HepG2 (cell line): Measurements from ENCODE around the gene USE1. TPM values are rescaled to one million over a fixed set of nuclear protein-coding genes. Genes with fewer than 3 reads are reported as not detected.

Source experiments
- ATF3 ChIP-seq: sonication (generic); formaldehyde crosslinking; IDR thresholded peaks from 2 replicates; pipeline ENCODE4 v1.4.0; 2020; ENCODE audit warnings: missing genetic modification reagents
- CSRNP2 ChIP-seq: sonication (generic); formaldehyde crosslinking; conservative IDR thresholded peaks from 2 replicates; pipeline ENCODE4 v1.8.0; 2022; ENCODE audit warnings: low read depth, missing genetic modification reagents
- EEA1 ChIP-seq: sonication (generic); formaldehyde crosslinking; IDR thresholded peaks from 2 replicates; pipeline ENCODE4 v1.5.1; 2020; ENCODE audit warnings: mild to moderate bottlenecking, missing genetic modification reagents, borderline replicate concordance
- FOXC1 ChIP-seq: sonication (generic); formaldehyde crosslinking; IDR thresholded peaks from 2 replicates; pipeline ENCODE4 v1.8.0; 2022; ENCODE audit warnings: mild to moderate bottlenecking, missing genetic modification reagents, borderline replicate concordance
- NPAS2 ChIP-seq: sonication (generic); formaldehyde crosslinking; IDR thresholded peaks from 2 replicates; pipeline ENCODE4 v1.8.0; 2022; ENCODE audit warnings: mild to moderate bottlenecking, missing genetic modification reagents, borderline replicate concordance
- PHF8 ChIP-seq: sonication (generic); formaldehyde crosslinking; IDR thresholded peaks from 2 replicates; pipeline ENCODE4 v1.5.0; 2020; ENCODE audit warnings: missing genetic modification reagents
- POGK ChIP-seq: sonication (generic); formaldehyde crosslinking; conservative IDR thresholded peaks from 2 replicates; pipeline ENCODE4 v1.8.0; 2022; ENCODE audit warnings: mild to moderate bottlenecking, moderate library complexity, missing genetic modification reagents
- ZNF280D ChIP-seq: sonication (generic); formaldehyde crosslinking; IDR thresholded peaks from 2 replicates; pipeline ENCODE4 v1.5.1; 2020; ENCODE audit warnings: mild to moderate bottlenecking, missing genetic modification reagents
- ZNF34 ChIP-seq: sonication (generic); formaldehyde crosslinking; IDR thresholded peaks from 2 replicates; pipeline ENCODE4 v1.4.0; 2020; ENCODE audit warnings: mild to moderate bottlenecking, missing genetic modification reagents, borderline replicate concordance
- ZNF644 ChIP-seq: IDR thresholded peaks from 2 replicates; pipeline ENCODE4 v1.6.1; 2016; ENCODE audit warnings: low read depth
- ZNF7 ChIP-seq: IDR thresholded peaks from 2 replicates; pipeline ENCODE4 v1.6.1; 2016; ENCODE audit warnings: missing biosample characterization, missing genetic modification reagents
- ZNF766 ChIP-seq: sonication (generic); formaldehyde crosslinking; IDR thresholded peaks from 2 replicates; pipeline ENCODE4 v1.5.0; 2020; ENCODE audit warnings: missing genetic modification reagents, borderline replicate concordance
- ZNF776 ChIP-seq: sonication (generic); formaldehyde crosslinking; IDR thresholded peaks from 2 replicates; pipeline ENCODE4 v1.4.0; 2020; ENCODE audit warnings: mild to moderate bottlenecking, missing genetic modification reagents
- polyA plus RNA-seq, 8 experiments: library from polyadenylated mRNA; depleted of rRNA in 3 of 8; stranded (reverse) in 7 of 8; unstranded in 1 of 8; fragments of >200 nt; fragmentation: Illumina TruSeq in 4 of 8; extraction: Trizol in 4 of 8; gene quantifications; 2 replicates each; pipeline versions ENCODE4 v1.2.1 to v1.2.3, GENCODE V29; 2011 to 2016; ENCODE audit warnings: low read depth in 4 of 8, missing spikeins in 1 of 8, mixed read lengths in 1 of 8; ENCODE audit not compliant: insufficient read depth in 1 of 8
- total RNA-seq, 5 experiments: library from RNA; depleted of rRNA; stranded (reverse); fragments of >200 nt; fragmentation: Illumina TruSeq; extraction: Trizol; gene quantifications; 2 replicates each; pipeline ENCODE4 v1.2.3, GENCODE V29; 2016; ENCODE audit warnings: low read depth in 1 of 5
- TF ChIP-seq, protein P1 (sequence below): sonication (generic); formaldehyde crosslinking; IDR thresholded peaks from 2 replicates; pipeline ENCODE4 v1.5.1; 2020; ENCODE audit warnings: missing genetic modification reagents, mild to moderate bottlenecking, borderline replicate concordance
- TF ChIP-seq, protein P2 (sequence below): sonication (generic); formaldehyde crosslinking; IDR thresholded peaks from 2 replicates; pipeline ENCODE4 v1.8.1; 2023; ENCODE audit warnings: mild to moderate bottlenecking, missing genetic modification reagents, borderline replicate concordance
- TF ChIP-seq, protein P3 (sequence below): sonication (generic); formaldehyde crosslinking; conservative IDR thresholded peaks from 2 replicates; pipeline ENCODE4 v1.5.0; 2020; ENCODE audit warnings: missing genetic modification reagents

The USE1 gene
- total and polyA plus RNA-seq, 2 of the 13 experiments (the other 11 are each of a cell fraction or from before 2014, with no cell fraction given), result 9.9 to 17.6 TPM

DNA sequence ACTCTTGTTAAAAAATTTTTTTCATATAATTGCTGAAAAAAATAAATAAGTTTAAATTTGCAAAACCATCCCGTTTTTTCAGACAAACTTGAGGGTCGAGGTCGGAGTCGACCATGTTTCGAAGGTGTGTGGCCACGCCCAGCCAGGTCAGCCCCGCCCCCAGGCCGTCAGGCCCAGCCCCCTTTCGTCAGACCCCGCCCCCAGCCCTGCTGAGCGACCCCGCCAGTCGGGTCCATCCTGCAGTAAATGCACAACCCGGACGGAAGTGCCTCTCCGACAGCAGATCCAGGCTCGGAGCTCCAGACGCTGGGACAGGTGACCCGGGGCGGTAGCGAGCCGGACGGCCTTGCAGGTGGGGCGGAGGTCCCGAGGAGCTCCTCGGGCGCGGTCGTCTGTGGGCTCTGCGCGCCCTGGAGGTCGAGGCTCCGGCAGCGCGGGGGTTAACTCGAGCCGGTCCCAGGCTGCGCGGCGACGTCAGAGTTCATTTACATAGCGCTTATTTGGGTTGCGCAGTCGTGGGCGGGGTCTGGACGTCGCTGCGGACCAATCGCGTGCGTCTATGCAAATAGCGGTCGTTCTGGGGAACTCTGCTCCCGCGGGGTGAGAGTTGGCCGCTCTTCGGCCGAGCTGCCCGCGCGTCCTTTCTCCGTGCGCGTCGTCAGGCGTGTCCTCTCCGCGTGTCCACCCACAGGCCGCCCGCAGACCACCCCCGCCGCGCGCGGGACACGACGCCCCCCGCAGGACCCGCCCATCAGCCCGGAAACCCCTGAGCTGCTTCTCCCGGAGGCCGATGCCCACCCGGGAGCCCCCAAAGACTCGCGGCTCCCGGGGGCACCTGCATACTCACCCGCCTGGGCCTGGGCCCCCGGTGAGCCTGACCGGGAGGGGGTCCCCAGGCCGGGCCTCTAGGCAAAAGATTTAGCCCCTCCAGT is 11.1 kb downstream of the USE1 start, which contains the start of gene OCEL1 (continued):
- TF ChIP-seq, protein P1, sequence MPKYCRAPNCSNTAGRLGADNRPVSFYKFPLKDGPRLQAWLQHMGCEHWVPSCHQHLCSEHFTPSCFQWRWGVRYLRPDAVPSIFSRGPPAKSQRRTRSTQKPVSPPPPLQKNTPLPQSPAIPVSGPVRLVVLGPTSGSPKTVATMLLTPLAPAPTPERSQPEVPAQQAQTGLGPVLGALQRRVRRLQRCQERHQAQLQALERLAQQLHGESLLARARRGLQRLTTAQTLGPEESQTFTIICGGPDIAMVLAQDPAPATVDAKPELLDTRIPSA (CRISPR knock-in tag), result 0 out of 2 replicates have a peak, but pooled peaks have one; percentile 86
- TF ChIP-seq ZNF34 (CRISPR knock-in tag), result no peak
- no peak; the same call in 1 of the 2 replicates for TF ChIP-seq FOXC1 (CRISPR knock-in tag)
- TF ChIP-seq EEA1 (CRISPR knock-in tag), result 0 out of 2 replicates have a peak, but pooled peaks have one; percentile 79
- no peak; the same call in 1 of the 2 replicates for TF ChIP-seq ZNF7
- TF ChIP-seq ATF3 (CRISPR knock-in tag), result 0 out of 2 replicates have a peak, but pooled peaks have one; percentile 12
- 0 out of 2 replicates have a peak, but pooled peaks have one; percentile 55 for TF ChIP-seq NPAS2 (CRISPR knock-in tag)
- TF ChIP-seq ZNF280D (CRISPR knock-in tag), result peak; percentile 54; the same call in 1 of the 2 replicates
- TF ChIP-seq POGK (CRISPR knock-in tag), result peak; percentile 68; the same call in 1 of the 2 replicates
- peak; percentile 83; the same call in 1 of the 2 replicates for TF ChIP-seq ZNF766 (CRISPR knock-in tag)
- TF ChIP-seq ZNF644 (CRISPR knock-in tag), result no peak
- TF ChIP-seq, protein P2, sequence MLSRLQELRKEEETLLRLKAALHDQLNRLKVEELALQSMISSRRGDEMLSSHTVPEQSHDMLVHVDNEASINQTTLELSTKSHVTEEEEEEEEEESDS (CRISPR knock-in tag), result peak; percentile 59; the same call in 1 of the 2 replicates
- TF ChIP-seq ZNF776, result peak; percentile 93
- TF ChIP-seq, protein P3, sequence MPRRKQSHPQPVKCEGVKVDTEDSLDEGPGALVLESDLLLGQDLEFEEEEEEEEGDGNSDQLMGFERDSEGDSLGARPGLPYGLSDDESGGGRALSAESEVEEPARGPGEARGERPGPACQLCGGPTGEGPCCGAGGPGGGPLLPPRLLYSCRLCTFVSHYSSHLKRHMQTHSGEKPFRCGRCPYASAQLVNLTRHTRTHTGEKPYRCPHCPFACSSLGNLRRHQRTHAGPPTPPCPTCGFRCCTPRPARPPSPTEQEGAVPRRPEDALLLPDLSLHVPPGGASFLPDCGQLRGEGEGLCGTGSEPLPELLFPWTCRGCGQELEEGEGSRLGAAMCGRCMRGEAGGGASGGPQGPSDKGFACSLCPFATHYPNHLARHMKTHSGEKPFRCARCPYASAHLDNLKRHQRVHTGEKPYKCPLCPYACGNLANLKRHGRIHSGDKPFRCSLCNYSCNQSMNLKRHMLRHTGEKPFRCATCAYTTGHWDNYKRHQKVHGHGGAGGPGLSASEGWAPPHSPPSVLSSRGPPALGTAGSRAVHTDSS (CRISPR knock-in tag), result no peak
- TF ChIP-seq CSRNP2, result no peak
- peak; percentile 84 for TF ChIP-seq PHF8 (CRISPR knock-in tag)
